Osteocyte (in vitro differentiated cells): ENCODE data around the gene DEK. TPM values are rescaled to one million over a fixed set of nuclear protein-coding genes. Genes with fewer than 3 reads are reported as not detected.

Experiments used
- DNase-seq: peaks from one replicate; pipeline ENCODE4 v3.0.0; 2021; ENCODE audit warnings: mixed read lengths; ENCODE audit not compliant: unreplicated experiment; ENCODE audit errors: extremely low spot score
- H3K27ac Mint-ChIP-seq: one replicate; pipeline ENCODE4 v1.8.0; 2021; ENCODE audit warnings: mild to moderate bottlenecking, mixed read lengths; ENCODE audit not compliant: unreplicated experiment
- H3K27me3 Mint-ChIP-seq: one replicate; pipeline ENCODE4 v1.8.0; 2021; ENCODE audit warnings: mixed read lengths; ENCODE audit not compliant: unreplicated experiment
- H3K36me3 Mint-ChIP-seq: one replicate; pipeline ENCODE4 v1.8.0; 2021; ENCODE audit warnings: mixed read lengths; ENCODE audit not compliant: unreplicated experiment
- H3K4me1 Mint-ChIP-seq: one replicate; pipeline ENCODE4 v1.8.0; 2021; ENCODE audit warnings: mixed read lengths; ENCODE audit not compliant: unreplicated experiment
- H3K4me3 Mint-ChIP-seq: one replicate; pipeline ENCODE4 v1.8.0; 2021; ENCODE audit warnings: mild to moderate bottlenecking, moderate library complexity, mixed read lengths; ENCODE audit not compliant: unreplicated experiment
- H3K9me3 Mint-ChIP-seq: one replicate; pipeline ENCODE4 v1.8.0; 2021; ENCODE audit warnings: mixed read lengths; ENCODE audit not compliant: unreplicated experiment
- total RNA-seq: library from RNA; stranded (reverse); gene quantifications from 2 replicates; pipeline ENCODE4 v1.2.1, GENCODE V29; 2021
- TF ChIP-seq, protein P1 (sequence below): fragments of 200-600 bp; sonication (generic); IDR thresholded peaks from 2 replicates; pipeline ENCODE4 v1.5.0; 2021; ENCODE audit warnings: antibody characterized with exemption, mild to moderate bottlenecking, moderate library complexity

The DEK gene
- total RNA-seq, 1 donor from 2014 or later, result 62.1 TPM

GRCh38 chr6:18215436-18215835 lies 48.9 kb downstream of the DEK start:
- TF ChIP-seq, protein P1, sequence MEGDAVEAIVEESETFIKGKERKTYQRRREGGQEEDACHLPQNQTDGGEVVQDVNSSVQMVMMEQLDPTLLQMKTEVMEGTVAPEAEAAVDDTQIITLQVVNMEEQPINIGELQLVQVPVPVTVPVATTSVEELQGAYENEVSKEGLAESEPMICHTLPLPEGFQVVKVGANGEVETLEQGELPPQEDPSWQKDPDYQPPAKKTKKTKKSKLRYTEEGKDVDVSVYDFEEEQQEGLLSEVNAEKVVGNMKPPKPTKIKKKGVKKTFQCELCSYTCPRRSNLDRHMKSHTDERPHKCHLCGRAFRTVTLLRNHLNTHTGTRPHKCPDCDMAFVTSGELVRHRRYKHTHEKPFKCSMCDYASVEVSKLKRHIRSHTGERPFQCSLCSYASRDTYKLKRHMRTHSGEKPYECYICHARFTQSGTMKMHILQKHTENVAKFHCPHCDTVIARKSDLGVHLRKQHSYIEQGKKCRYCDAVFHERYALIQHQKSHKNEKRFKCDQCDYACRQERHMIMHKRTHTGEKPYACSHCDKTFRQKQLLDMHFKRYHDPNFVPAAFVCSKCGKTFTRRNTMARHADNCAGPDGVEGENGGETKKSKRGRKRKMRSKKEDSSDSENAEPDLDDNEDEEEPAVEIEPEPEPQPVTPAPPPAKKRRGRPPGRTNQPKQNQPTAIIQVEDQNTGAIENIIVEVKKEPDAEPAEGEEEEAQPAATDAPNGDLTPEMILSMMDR, result no peak
- H3K27ac Mint-ChIP-seq, result no peak overlapping the region
- no peaks in the 10 kb centered on the region for H3K27me3 Mint-ChIP-seq
- peaks cover 21% of the 10 kb centered on the region for H3K36me3 Mint-ChIP-seq
- DNase-seq, result no peak
- H3K9me3 Mint-ChIP-seq, result peaks cover 3% of the 10 kb centered on the region
- H3K4me1 Mint-ChIP-seq, result peaks cover 10% of the 10 kb centered on the region
- no peak overlapping the region for H3K4me3 Mint-ChIP-seq

- no peak for DNase-seq
- Mint-ChIP-seq H3K9me3 (peaks cover 3% of the 10 kb centered on the region), H3K36me3 (peaks cover 18% of the 10 kb centered on the region), H3K4me3 (no peak overlapping the region), H3K27me3 (no peaks in the 10 kb centered on the region), H3K4me1 (peaks cover 21% of the 10 kb centered on the region), H3K27ac (no peak overlapping the region)
- TF ChIP-seq, protein P1, result no peak
Measured at GRCh38 chr6:18214003-18214402, 50.3 kb downstream of the DEK start.

- Mint-ChIP-seq H3K27me3 (no peaks in the 10 kb centered on the region), H3K9me3 (peaks cover 3% of the 10 kb centered on the region), H3K27ac (no peak overlapping the region), H3K4me1 (peaks cover 21% of the 10 kb centered on the region), H3K36me3 (peaks cover 18% of the 10 kb centered on the region), H3K4me3 (no peak overlapping the region)
- TF ChIP-seq, protein P1, result no peak
- no peak for DNase-seq
Measured at GRCh38 chr6:18213439-18213838, 50.9 kb downstream of the DEK start.

DNA sequence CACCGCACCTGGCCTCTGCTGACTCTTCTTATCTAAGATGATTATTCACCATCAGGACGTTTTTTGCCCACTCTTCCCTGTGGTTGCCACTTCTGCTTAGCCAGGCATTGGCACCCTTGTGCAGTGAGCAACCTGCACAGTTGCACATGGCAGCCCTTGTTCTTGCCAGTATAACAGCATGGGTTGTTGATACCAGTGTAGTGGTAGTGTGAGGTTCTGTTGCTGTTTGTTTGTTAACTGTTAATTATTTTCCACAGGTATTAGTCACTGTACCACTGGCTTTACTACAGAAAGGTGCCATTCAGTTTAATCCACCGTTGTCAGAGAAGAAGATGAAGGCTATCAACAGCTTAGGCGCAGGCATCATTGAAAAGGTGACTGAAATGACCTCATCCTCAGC lies 52.1 kb downstream of the DEK start:
- Mint-ChIP-seq H3K27me3 (no peaks in the 10 kb centered on the region), H3K27ac (no peak overlapping the region), H3K9me3 (peaks cover 3% of the 10 kb centered on the region), H3K4me3 (no peak overlapping the region), H3K4me1 (peaks cover 21% of the 10 kb centered on the region), H3K36me3 (peaks cover 14% of the 10 kb centered on the region)
- TF ChIP-seq, protein P1, result no peak
- DNase-seq, result no peak

- Mint-ChIP-seq H3K27me3 (no peaks in the 10 kb centered on the region), H3K36me3 (peaks cover 15% of the 10 kb centered on the region), H3K9me3 (no peaks in the 10 kb centered on the region), H3K4me1 (peaks cover 13% of the 10 kb centered on the region), H3K4me3 (no peak overlapping the region), H3K27ac (no peak overlapping the region)
- TF ChIP-seq, protein P1, result no peak
- no peak for DNase-seq
Measured at GRCh38 chr6:18211338-18211737, 53.0 kb downstream of the DEK start.
